PC-9 (cell line): Measurements from ENCODE around the gene MBIP. TPM values are rescaled to one million over a fixed set of nuclear protein-coding genes. Genes with fewer than 3 reads are reported as not detected.

ENCODE experiments used
- BruUV-seq: library from RNA; stranded (reverse); fragments of 400-500 nt; replicated peaks from 2 replicates; lab custom pipeline; 2021; lab: Mats Ljungman, UMichigan
- CTCF ChIA-PET: fragments of 300-600 bp; sonication (Branson Sonifier 250); formaldehyde crosslinking; loops from one replicate; lab custom pipeline; 2022; ENCODE audit warnings: antibody characterized with exemption; lab: Charles Lee
- POLR2A ChIA-PET: fragments of 300-600 bp; sonication (Branson Sonifier 250); formaldehyde crosslinking; loops from one replicate; lab custom pipeline; 2022; ENCODE audit warnings: antibody characterized with exemption; ENCODE audit not compliant: unreplicated experiment; lab: Charles Lee
- DNase-seq, 2 experiments: peaks; one replicate each; pipeline versions ENCODE4 v3.0.0 to v3.0.0-alpha.2; 2015 to 2022; ENCODE audit warnings: mixed read lengths in 1 of 2
- H2AFZ ChIP-seq: fragments of 200-600 bp; sonication (generic); 2 replicates; pipeline ENCODE4 v1.8.1; 2017; ENCODE audit warnings: antibody characterized with exemption
- H3F3A ChIP-seq: fragments of 200-600 bp; sonication (generic); 2 replicates; pipeline ENCODE4 v1.8.1; 2017; ENCODE audit warnings: antibody characterized with exemption, mild to moderate bottlenecking, low read depth; ENCODE audit not compliant: insufficient read depth
- H3K27ac ChIP-seq: fragments of 200-600 bp; sonication (generic); 2 replicates; pipeline ENCODE4 v1.6.1; 2016; ENCODE audit warnings: mixed run types
- H3K27me3 ChIP-seq: fragments of 200-600 bp; sonication (generic); 2 replicates; pipeline ENCODE4 v1.6.1; 2016; ENCODE audit warnings: low read depth, mixed run types; ENCODE audit not compliant: insufficient read depth
- H3K36me3 ChIP-seq: fragments of 200-600 bp; sonication (generic); 2 replicates; pipeline ENCODE4 v1.6.1; 2016; ENCODE audit warnings: low read depth, mixed run types
- H3K4me1 ChIP-seq: fragments of 200-600 bp; sonication (generic); replicated peaks from 2 replicates; pipeline ENCODE4 v1.6.1; 2016; ENCODE audit warnings: mixed run types; ENCODE audit not compliant: insufficient read depth
- H3K4me2 ChIP-seq: fragments of 200-600 bp; sonication (generic); 2 replicates; pipeline ENCODE4 v1.6.1; 2017; ENCODE audit warnings: mixed run types
- H3K4me3 ChIP-seq: fragments of 200-600 bp; sonication (generic); 2 replicates; pipeline ENCODE4 v1.6.1; 2016; ENCODE audit warnings: mixed run types
- H3K79me2 ChIP-seq: fragments of 200-600 bp; sonication (generic); 2 replicates; pipeline ENCODE4 v1.6.1; 2017; ENCODE audit warnings: low read depth, mixed run types
- H3K9me2 ChIP-seq: fragments of 200-600 bp; sonication (generic); 2 replicates; pipeline ENCODE4 v1.8.1; 2017; ENCODE audit warnings: mild to moderate bottlenecking; ENCODE audit not compliant: insufficient read depth
- H3K9me3 ChIP-seq: fragments of 200-600 bp; sonication (generic); 2 replicates; pipeline ENCODE4 v1.8.1; 2016; ENCODE audit warnings: low read depth; ENCODE audit not compliant: insufficient read depth
- H4K20me1 ChIP-seq: fragments of 200-600 bp; sonication (generic); 2 replicates; pipeline ENCODE4 v1.8.1; 2017; ENCODE audit not compliant: insufficient read depth
- CTCF ChIP-seq: fragments of 200-600 bp; sonication (generic); conservative IDR thresholded peaks from 2 replicates; pipeline ENCODE4 v1.6.1; 2017; ENCODE audit warnings: mixed run types, antibody characterized with exemption, mild to moderate bottlenecking, moderate library complexity
- EZH2 ChIP-seq: fragments of 200-600 bp; sonication (generic); IDR thresholded peaks from 2 replicates; pipeline ENCODE4 v1.8.0; 2017; ENCODE audit warnings: antibody characterized with exemption, low read depth
- intact Hi-C: fragments of 100-400 bp; cut with micrococcal nuclease; formaldehyde crosslinking; loops from one replicate; pipeline ENCODE4 v1.10.0; 2022; ENCODE audit not compliant: unreplicated experiment
- total RNA-seq: library from RNA; stranded (reverse); gene quantifications from 2 replicates; pipeline ENCODE4 v1.2.3, GENCODE V29; 2021

The MBIP gene
- total RNA-seq, 1 experiment from 2014 or later = 15.2 TPM

GRCh38 chr14:36315159-36315853, 5.1 kb downstream of the MBIP start:
- H2AFZ ChIP-seq = no peak overlapping the region
- H3K4me1 ChIP-seq = peaks cover 24% of the 10 kb centered on the region
- no peak overlapping the region for H3K4me2 ChIP-seq
- H3F3A ChIP-seq = no peaks in the 10 kb centered on the region
- CTCF ChIA-PET = interaction anchor here (0.5 kb wide), 1 partner anchor 1664 kb away, joined by 11 read pairs; no protein-coding TSS in a partner anchor
- intact Hi-C loops = no loop called here
- no peaks in the 10 kb centered on the region for H3K9me3 ChIP-seq
- POLR2A ChIA-PET = no interaction called here
- BruUV-seq = no TSS peak
- no peak overlapping the region for H3K27ac ChIP-seq
- no peaks in the 10 kb centered on the region; the same call in 1 of the 2 replicates for H4K20me1 ChIP-seq
- peaks cover 7% of the 10 kb centered on the region for H3K36me3 ChIP-seq
- TF ChIP-seq EZH2 (no peak), CTCF (no peak)
- H3K9me2 ChIP-seq = no peaks in the 10 kb centered on the region
- no peaks in the 10 kb centered on the region for H3K27me3 ChIP-seq
- no peak overlapping the region for H3K4me3 ChIP-seq
- H3K79me2 ChIP-seq = peaks cover 51% of the 10 kb centered on the region
- DNase-seq = no peak

GRCh38 chr14:36313898-36314297, 6.5 kb downstream of the MBIP start:
- DNase-seq = no peak
- H3K4me2 ChIP-seq = no peak overlapping the region
- H4K20me1 ChIP-seq = no peaks in the 10 kb centered on the region; the same call in 1 of the 2 replicates
- TF ChIP-seq CTCF (no peak), EZH2 (no peak)
- no peak overlapping the region for H2AFZ ChIP-seq
- no peak overlapping the region for H3K27ac ChIP-seq
- H3K36me3 ChIP-seq = peaks cover 7% of the 10 kb centered on the region
- POLR2A ChIA-PET = no interaction called here
- no peaks in the 10 kb centered on the region for H3K9me2 ChIP-seq
- CTCF ChIA-PET = no interaction called here
- no peaks in the 10 kb centered on the region for H3K9me3 ChIP-seq
- H3K79me2 ChIP-seq = peaks cover 37% of the 10 kb centered on the region
- H3F3A ChIP-seq = no peaks in the 10 kb centered on the region
- intact Hi-C loops = no loop called here
- peaks cover 22% of the 10 kb centered on the region for H3K4me1 ChIP-seq
- H3K27me3 ChIP-seq = no peaks in the 10 kb centered on the region
- H3K4me3 ChIP-seq = no peak overlapping the region
- BruUV-seq = no TSS peak

GRCh38 chr14:36313206-36313605, 7.2 kb downstream of the MBIP start:
- TF ChIP-seq EZH2 (no peak), CTCF (no peak)
- H3K9me3 ChIP-seq = no peaks in the 10 kb centered on the region
- ChIA-PET POLR2A (no interaction called here), CTCF (no interaction called here)
- H3K9me2 ChIP-seq = no peaks in the 10 kb centered on the region
- peaks cover 15% of the 10 kb centered on the region for H3K4me1 ChIP-seq
- BruUV-seq = no TSS peak
- H2AFZ ChIP-seq = no peak overlapping the region
- no peak overlapping the region for H3K4me2 ChIP-seq
- H3K27me3 ChIP-seq = no peaks in the 10 kb centered on the region
- peaks cover 7% of the 10 kb centered on the region for H3K36me3 ChIP-seq
- no peaks in the 10 kb centered on the region for H3F3A ChIP-seq
- peaks cover 30% of the 10 kb centered on the region for H3K79me2 ChIP-seq
- no peak for DNase-seq
- intact Hi-C loops = no loop called here
- H3K4me3 ChIP-seq = no peak overlapping the region
- H3K27ac ChIP-seq = no peak overlapping the region
- H4K20me1 ChIP-seq = no peaks in the 10 kb centered on the region; the same call in 1 of the 2 replicates
